OCI-LY3 (cell line): ENCODE data around the gene IL1RL2.

ENCODE experiments used
- CTCF ChIP-seq: fragments of 200-600, 300-600 bp; sonication (generic); IDR thresholded peaks from 2 replicates; pipeline ENCODE4 v1.5.1; 2014; ENCODE audit warnings: antibody characterized with exemption, low read length, low read depth
- EZH2phosphoT487 ChIP-seq: fragments of 200-600 bp; shearing (Covaris generic); IDR thresholded peaks from 2 replicates; pipeline ENCODE4 v1.6.1; 2018; ENCODE audit warnings: antibody characterized with exemption, mixed run types, low read depth

- TF ChIP-seq CTCF, result no peak
- no peak for TF ChIP-seq EZH2phosphoT487
These were observed 52.0 kb downstream of the IL1RL2 start for GRCh38 chr2:102238778-102239177.
